GM12878 (cell line): Measurements from ENCODE around the gene TRIM43B. TPM values are rescaled to one million over a fixed set of nuclear protein-coding genes. Genes with fewer than 3 reads are reported as not detected.

Experiments
- BCL11A ChIP-seq: IDR thresholded peaks from 2 replicates; pipeline ENCODE4 v1.6.1; 2011; ENCODE audit warnings: low read depth, low read length
- BCLAF1 ChIP-seq: fragments of 450-650 bp; IDR thresholded peaks from 2 replicates; pipeline ENCODE4 v1.6.1; 2017; ENCODE audit warnings: antibody characterized with exemption, mild to moderate bottlenecking, moderate library complexity
- CBX5 ChIP-seq: sonication (generic); IDR thresholded peaks from 2 replicates; pipeline ENCODE4 v1.6.1; 2016; ENCODE audit warnings: low read depth, moderate library complexity, mild to moderate bottlenecking, inconsistent platforms
- DPF2 ChIP-seq: fragments of 450-650 bp; IDR thresholded peaks from 2 replicates; pipeline ENCODE4 v1.6.1; 2017; ENCODE audit warnings: mild to moderate bottlenecking
- HSF1 ChIP-seq: fragments of 150-350 bp; IDR thresholded peaks from 2 replicates; pipeline ENCODE4 v1.6.1; 2014; ENCODE audit warnings: mild to moderate bottlenecking, low read depth, low read length
- KAT2A ChIP-seq: conservative IDR thresholded peaks from 2 replicates; pipeline ENCODE4 v1.6.1; 2011; ENCODE audit warnings: low read depth, low read length; ENCODE audit not compliant: control insufficient read depth
- KLF5 ChIP-seq: fragments of 450-650 bp; IDR thresholded peaks from 2 replicates; pipeline ENCODE4 v1.6.1; 2014; ENCODE audit warnings: mild to moderate bottlenecking; ENCODE audit not compliant: partially characterized antibody
- NFYB ChIP-seq: IDR thresholded peaks from 2 replicates; pipeline ENCODE4 v1.6.1; 2011; ENCODE audit warnings: low read depth, mild to moderate bottlenecking, low read length, improper control_type of control experiment, moderate library complexity; ENCODE audit not compliant: insufficient read depth
- POLR2AphosphoS2 ChIP-seq: IDR thresholded peaks from 2 replicates; pipeline ENCODE4 v1.6.1; 2011; ENCODE audit warnings: low read depth, mild to moderate bottlenecking, low read length, improper control_type of control experiment, moderate library complexity
- TBL1XR1 ChIP-seq: IDR thresholded peaks from 2 replicates; pipeline ENCODE4 v1.6.1; 2012; ENCODE audit warnings: low read depth, low read length, improper control_type of control experiment
- YY1 ChIP-seq: IDR thresholded peaks from 2 replicates; pipeline ENCODE4 v1.6.1; 2011; ENCODE audit warnings: low read depth, mild to moderate bottlenecking, low read length
- ZNF274 ChIP-seq: IDR thresholded peaks from one replicate; pipeline ENCODE4 v1.8.0; 2011; ENCODE audit not compliant: insufficient read length, insufficient read depth
- polyA plus RNA-seq, 11 experiments: library from polyadenylated mRNA; depleted of rRNA in 4 of 11; unstranded in 6 of 11; stranded (reverse) in 5 of 11; fragments of >200 nt; fragmentation: Nextera tagmentation in 4 of 11; fragmentation: Illumina TruSeq in 1 of 11; extraction: Ambion mirVana in 4 of 11; extraction: Trizol in 1 of 11; gene quantifications; 1 replicate in 1 of 11; 2 replicates in 10 of 11; pipeline versions ENCODE4 v1.2.1 to v1.2.3, GENCODE V29; 2011 to 2016; ENCODE audit warnings: inconsistent platforms in 2 of 11, missing spikeins in 2 of 11, low read depth in 1 of 11
- total RNA-seq, 4 experiments: library from RNA; depleted of rRNA in 3 of 4; stranded (reverse); fragments of >200 nt in 3 of 4; fragmentation: Illumina TruSeq in 1 of 4; extraction: Trizol in 1 of 4; gene quantifications; 2 replicates each; pipeline versions ENCODE4 v1.2.1 to v1.2.3, GENCODE V29; 2013 to 2021

TRIM43B gene
- total and polyA plus RNA-seq, 10 of the 15 experiments (the other 5 are each of a cell fraction or from before 2014, with no cell fraction given): 0.05 TPM; not detected in 9

- TF ChIP-seq TBL1XR1 (no peak), CBX5 (no peak), BCLAF1 (no peak), ZNF274 (no peak), HSF1 (no peak), KAT2A (no peak), BCL11A (no peak), DPF2 (no peak), NFYB (no peak), KLF5 (no peak), POLR2AphosphoS2 (no peak), YY1 (no peak)
- TF ChIP-seq, all 136 proteins: peak for 0
These were observed 24.9 kb upstream of the TRIM43B start (continued) for GRCh38 chr2:95509408-95509807.
